GM18526 (cell line): ENCODE measurements around the gene SLC27A4.

Experiments used
- POLR2A ChIP-seq: IDR thresholded peaks from 3 replicates; pipeline ENCODE4 v1.6.1; 2011; ENCODE audit not compliant: insufficient read length; ENCODE audit errors: extremely low read depth

SLC27A4 gene

GRCh38 chr9:128392302-128393144 is 52.2 kb downstream of the SLC27A4 start:
- no peak for TF ChIP-seq POLR2A

GRCh38 chr9:128393145-128393775 is 52.9 kb downstream of the SLC27A4 start:
- TF ChIP-seq POLR2A = no peak

- TF ChIP-seq POLR2A = no peak
Measured at GRCh38 chr9:128393970-128394369, 53.6 kb downstream of the SLC27A4 start.

GRCh38 chr9:128394379-128395168 is 54.2 kb downstream of the SLC27A4 start:
- TF ChIP-seq POLR2A = no peak

GRCh38 chr9:128396970-128397613 is 56.8 kb downstream of the SLC27A4 start:
- TF ChIP-seq POLR2A = no peak

GRCh38 chr9:128397831-128398230 is 57.5 kb downstream of the SLC27A4 start:
- no peak for TF ChIP-seq POLR2A

GRCh38 chr9:128399861-128400260 is 59.5 kb downstream of the SLC27A4 start:
- TF ChIP-seq POLR2A = no peak

GRCh38 chr9:128404560-128404959 is 64.2 kb downstream of the SLC27A4 start:
- TF ChIP-seq POLR2A = no peak

- no peak for TF ChIP-seq POLR2A
Measured at GRCh38 chr9:128405077-128405779, 64.9 kb downstream of the SLC27A4 start.

GRCh38 chr9:128405780-128406171 is 65.4 kb downstream of the SLC27A4 start:
- no peak for TF ChIP-seq POLR2A

GRCh38 chr9:128406848-128407391 is 66.6 kb downstream of the SLC27A4 start:
- no peak for TF ChIP-seq POLR2A

GRCh38 chr9:128408963-128409431 is 68.7 kb downstream of the SLC27A4 start:
- TF ChIP-seq POLR2A = no peak

GRCh38 chr9:128409450-128409849 is 69.1 kb downstream of the SLC27A4 start:
- TF ChIP-seq POLR2A = no peak

GRCh38 chr9:128409978-128410377 is 69.7 kb downstream of the SLC27A4 start:
- no peak for TF ChIP-seq POLR2A
